Hepatocyte (in vitro differentiated cells): Measurements from ENCODE around the gene ZDHHC24.

Experiments
- EZH2 ChIP-seq: fragments of 200-600 bp; sonication (generic); IDR thresholded peaks from 2 replicates; pipeline ENCODE4 v1.6.1; 2016; ENCODE audit warnings: antibody characterized with exemption, mild to moderate bottlenecking, borderline replicate concordance
- TF ChIP-seq, protein P1 (sequence below): fragments of 200-600 bp; sonication (generic); IDR thresholded peaks from 2 replicates; pipeline ENCODE4 v1.5.1; 2016; ENCODE audit warnings: antibody characterized with exemption, mild to moderate bottlenecking; ENCODE audit not compliant: poor library complexity

DNA sequence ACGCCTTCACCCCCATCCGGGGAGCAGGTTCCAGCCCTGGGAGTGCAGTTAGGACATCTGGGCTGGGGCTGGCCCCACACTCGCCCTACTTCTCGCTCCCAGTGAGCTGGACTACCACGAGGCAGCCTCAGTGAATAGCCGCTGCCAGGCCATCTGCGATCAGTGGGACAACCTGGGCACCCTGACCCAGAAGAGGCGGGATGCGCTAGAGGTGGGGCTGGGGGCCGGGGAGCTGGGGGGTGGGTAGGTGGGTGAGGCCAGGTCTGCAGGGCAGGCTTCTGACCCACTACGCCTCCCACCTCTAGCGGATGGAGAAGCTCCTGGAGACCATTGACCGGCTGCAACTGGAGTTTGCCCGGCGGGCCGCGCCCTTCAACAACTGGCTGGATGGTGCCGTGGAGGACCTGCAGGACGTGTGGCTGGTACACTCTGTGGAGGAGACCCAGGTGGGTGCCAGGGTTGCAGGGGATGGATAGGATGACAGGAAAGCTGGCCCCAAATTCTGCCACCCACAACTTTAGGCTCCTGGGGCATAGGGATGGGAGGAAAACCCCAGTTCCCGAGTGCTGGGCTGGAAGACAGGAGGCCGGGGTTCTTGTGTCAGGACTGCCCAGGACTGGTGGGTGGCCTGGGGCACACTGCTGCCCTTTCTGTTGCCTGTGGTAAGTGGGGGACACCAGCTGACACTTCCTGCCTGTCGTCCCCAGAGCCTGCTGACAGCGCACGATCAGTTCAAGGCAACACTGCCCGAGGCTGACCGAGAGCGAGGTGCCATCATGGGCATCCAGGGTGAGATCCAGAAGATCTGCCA lies 14.2 kb upstream of the ZDHHC24 start:
- no peak for TF ChIP-seq EZH2
- TF ChIP-seq, protein P1, sequence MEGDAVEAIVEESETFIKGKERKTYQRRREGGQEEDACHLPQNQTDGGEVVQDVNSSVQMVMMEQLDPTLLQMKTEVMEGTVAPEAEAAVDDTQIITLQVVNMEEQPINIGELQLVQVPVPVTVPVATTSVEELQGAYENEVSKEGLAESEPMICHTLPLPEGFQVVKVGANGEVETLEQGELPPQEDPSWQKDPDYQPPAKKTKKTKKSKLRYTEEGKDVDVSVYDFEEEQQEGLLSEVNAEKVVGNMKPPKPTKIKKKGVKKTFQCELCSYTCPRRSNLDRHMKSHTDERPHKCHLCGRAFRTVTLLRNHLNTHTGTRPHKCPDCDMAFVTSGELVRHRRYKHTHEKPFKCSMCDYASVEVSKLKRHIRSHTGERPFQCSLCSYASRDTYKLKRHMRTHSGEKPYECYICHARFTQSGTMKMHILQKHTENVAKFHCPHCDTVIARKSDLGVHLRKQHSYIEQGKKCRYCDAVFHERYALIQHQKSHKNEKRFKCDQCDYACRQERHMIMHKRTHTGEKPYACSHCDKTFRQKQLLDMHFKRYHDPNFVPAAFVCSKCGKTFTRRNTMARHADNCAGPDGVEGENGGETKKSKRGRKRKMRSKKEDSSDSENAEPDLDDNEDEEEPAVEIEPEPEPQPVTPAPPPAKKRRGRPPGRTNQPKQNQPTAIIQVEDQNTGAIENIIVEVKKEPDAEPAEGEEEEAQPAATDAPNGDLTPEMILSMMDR = no peak
